ENCODE data around the gene KCNMA1.

DNA sequence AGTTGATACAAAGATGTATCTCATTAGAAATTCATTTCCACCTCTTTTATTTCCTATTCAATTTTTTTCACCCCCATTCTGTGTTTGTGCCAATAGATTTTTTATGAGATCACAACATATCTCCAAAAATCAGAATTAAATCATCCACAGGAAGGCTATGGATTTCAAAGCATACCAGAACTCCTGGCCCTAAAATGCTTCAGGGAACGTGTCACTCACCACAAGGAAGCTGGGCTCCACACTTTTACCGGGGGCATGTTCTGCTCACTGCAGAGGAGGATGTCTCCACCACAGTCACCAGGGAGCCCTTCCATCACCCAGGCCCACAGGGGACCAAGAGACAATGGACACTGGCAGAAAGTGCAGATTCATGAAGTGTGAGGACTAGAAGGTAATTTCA, 456.8 kb downstream of the KCNMA1 start:
- TF ChIP-seq EP300 (IDR thresholded peaks at IDR 0.05; ENCODE audit: borderline replicate concordance) (no peak), NFIC (IDR thresholded peaks at IDR 0.05) (no peak), CEBPB (IDR thresholded peaks at IDR 0.05) (no peak), ZBTB7A (IDR thresholded peaks at IDR 0.05; ENCODE audit: low read depth) (no peak)
- TF ChIP-seq, protein P1, sequence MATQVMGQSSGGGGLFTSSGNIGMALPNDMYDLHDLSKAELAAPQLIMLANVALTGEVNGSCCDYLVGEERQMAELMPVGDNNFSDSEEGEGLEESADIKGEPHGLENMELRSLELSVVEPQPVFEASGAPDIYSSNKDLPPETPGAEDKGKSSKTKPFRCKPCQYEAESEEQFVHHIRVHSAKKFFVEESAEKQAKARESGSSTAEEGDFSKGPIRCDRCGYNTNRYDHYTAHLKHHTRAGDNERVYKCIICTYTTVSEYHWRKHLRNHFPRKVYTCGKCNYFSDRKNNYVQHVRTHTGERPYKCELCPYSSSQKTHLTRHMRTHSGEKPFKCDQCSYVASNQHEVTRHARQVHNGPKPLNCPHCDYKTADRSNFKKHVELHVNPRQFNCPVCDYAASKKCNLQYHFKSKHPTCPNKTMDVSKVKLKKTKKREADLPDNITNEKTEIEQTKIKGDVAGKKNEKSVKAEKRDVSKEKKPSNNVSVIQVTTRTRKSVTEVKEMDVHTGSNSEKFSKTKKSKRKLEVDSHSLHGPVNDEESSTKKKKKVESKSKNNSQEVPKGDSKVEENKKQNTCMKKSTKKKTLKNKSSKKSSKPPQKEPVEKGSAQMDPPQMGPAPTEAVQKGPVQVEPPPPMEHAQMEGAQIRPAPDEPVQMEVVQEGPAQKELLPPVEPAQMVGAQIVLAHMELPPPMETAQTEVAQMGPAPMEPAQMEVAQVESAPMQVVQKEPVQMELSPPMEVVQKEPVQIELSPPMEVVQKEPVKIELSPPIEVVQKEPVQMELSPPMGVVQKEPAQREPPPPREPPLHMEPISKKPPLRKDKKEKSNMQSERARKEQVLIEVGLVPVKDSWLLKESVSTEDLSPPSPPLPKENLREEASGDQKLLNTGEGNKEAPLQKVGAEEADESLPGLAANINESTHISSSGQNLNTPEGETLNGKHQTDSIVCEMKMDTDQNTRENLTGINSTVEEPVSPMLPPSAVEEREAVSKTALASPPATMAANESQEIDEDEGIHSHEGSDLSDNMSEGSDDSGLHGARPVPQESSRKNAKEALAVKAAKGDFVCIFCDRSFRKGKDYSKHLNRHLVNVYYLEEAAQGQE (IDR thresholded peaks at IDR 0.05; ENCODE audit: low read depth) = no peak

Measured in Ishikawa (cell line).